GM12801 (cell line): ENCODE measurements around the gene RFX1.

Experiments used
- CTCF ChIP-seq: IDR thresholded peaks from one replicate; pipeline ENCODE4 v1.5.1; 2011; ENCODE audit warnings: control low read depth; ENCODE audit not compliant: insufficient read length; ENCODE audit errors: extremely low read depth

The RFX1 gene

GRCh38 chr19:13923194-13923987 is 82.7 kb downstream of the RFX1 start:
- TF ChIP-seq CTCF = no peak

GRCh38 chr19:13920940-13921747 is 85.0 kb downstream of the RFX1 start:
- TF ChIP-seq CTCF = no peak

GRCh38 chr19:13920524-13920923 is 85.6 kb downstream of the RFX1 start:
- TF ChIP-seq CTCF = no peak

- TF ChIP-seq CTCF = no peak
Measured at GRCh38 chr19:13918726-13919411, 87.3 kb downstream of the RFX1 start.

- TF ChIP-seq CTCF = no peak
Measured at GRCh38 chr19:13917888-13918406, 88.2 kb downstream of the RFX1 start.

- no peak for TF ChIP-seq CTCF
Measured at GRCh38 chr19:13914777-13915176, 91.3 kb downstream of the RFX1 start.

GRCh38 chr19:13913352-13913751 is 92.8 kb downstream of the RFX1 start:
- no peak for TF ChIP-seq CTCF
